Mucosa of stomach (tissue), 1 donor: ENCODE results near the gene ADAM19.

ENCODE experiments used
- H3K27me3 ChIP-seq: one replicate; pipeline ENCODE4 v1.7.0; 2013; ENCODE audit warnings: mild to moderate bottlenecking, low read length; ENCODE audit not compliant: control insufficient read depth, insufficient read depth
- H3K36me3 ChIP-seq: one replicate; pipeline ENCODE4 v1.7.0; 2013; ENCODE audit warnings: low read length; ENCODE audit not compliant: control insufficient read depth, insufficient read depth
- H3K4me1 ChIP-seq: one replicate; pipeline ENCODE4 v1.7.0; 2013; ENCODE audit warnings: mild to moderate bottlenecking, low read length; ENCODE audit not compliant: control insufficient read depth, insufficient read depth
- H3K4me3 ChIP-seq: one replicate; pipeline ENCODE4 v1.7.0; 2013; ENCODE audit warnings: low read length
- H3K9ac ChIP-seq: one replicate; pipeline ENCODE4 v1.7.0; 2013; ENCODE audit warnings: mild to moderate bottlenecking, low read length, moderate library complexity
- H3K9me3 ChIP-seq: one replicate; pipeline ENCODE4 v1.7.0; 2013; ENCODE audit warnings: mild to moderate bottlenecking, low read length, moderate library complexity; ENCODE audit not compliant: control insufficient read depth
- donor health status: Pancreatic carcinoma.

ADAM19 gene

DNA sequence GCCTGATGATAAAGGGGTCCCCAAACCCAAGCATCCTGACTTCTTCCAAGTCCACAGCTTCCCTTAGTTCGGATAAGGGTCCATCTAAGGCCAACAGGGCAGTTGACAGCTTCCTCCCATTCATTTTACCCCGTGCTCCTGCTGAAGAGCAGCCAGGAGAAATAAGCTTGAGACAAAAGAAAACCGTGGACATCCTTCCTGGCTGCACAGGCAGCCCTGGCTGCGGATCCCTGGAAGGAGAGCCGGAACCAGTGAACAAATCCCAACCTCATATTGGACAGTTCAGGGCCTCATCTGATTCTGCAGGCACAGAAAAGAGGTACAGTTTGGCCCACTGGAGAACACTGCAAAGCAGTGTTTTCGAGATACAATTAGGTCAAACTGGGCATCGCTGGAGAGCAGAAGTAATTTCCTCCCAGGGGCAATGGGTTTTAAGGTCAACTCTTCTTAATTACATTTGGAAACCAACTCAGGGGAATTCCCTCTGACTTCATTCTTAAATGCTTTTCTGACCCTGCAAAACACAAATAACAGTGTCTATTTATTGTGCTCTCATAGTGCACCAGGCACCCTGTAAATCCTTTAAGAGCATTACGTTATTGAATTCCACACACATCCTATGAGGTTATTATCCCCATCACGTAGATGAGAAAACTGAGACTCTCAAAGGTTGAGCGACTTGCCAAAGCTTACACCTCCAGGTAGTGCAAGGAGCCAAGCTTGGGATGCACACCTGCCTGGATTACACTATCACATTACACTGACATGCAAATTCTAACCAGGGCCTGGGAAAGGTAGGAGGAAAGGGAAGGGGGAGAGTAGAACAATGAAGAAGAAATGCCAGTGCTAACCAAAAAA is 21.2 kb downstream of the ADAM19 start:
- no peak overlapping the region for H3K4me3 ChIP-seq
- H3K4me1 ChIP-seq, result no peaks in the 10 kb centered on the region
- no peaks in the 10 kb centered on the region for H3K9me3 ChIP-seq
- H3K36me3 ChIP-seq, result no peaks in the 10 kb centered on the region
- H3K9ac ChIP-seq, result no peak overlapping the region
- no peaks in the 10 kb centered on the region for H3K27me3 ChIP-seq

DNA sequence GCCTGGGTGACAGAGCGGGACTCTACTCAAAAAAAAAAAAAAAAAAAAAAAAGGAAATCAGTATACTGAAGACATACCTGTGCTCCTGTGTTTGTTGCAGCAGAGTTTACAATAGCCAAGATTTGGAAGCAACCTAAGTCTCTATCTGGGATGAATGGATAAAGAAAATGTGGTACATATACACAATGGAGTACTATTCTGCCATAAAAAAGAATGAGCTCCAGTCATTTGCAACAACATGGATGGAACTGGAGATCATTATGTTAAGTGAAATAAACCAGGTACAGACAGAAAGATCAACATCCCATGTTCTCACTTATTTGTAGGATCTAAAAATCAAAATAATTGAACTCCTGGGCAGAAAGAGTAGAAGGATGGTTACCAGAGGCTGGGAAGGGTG is 22.9 kb downstream of the ADAM19 start:
- H3K9me3 ChIP-seq, result no peaks in the 10 kb centered on the region
- H3K4me1 ChIP-seq, result no peaks in the 10 kb centered on the region
- H3K36me3 ChIP-seq, result no peaks in the 10 kb centered on the region

DNA sequence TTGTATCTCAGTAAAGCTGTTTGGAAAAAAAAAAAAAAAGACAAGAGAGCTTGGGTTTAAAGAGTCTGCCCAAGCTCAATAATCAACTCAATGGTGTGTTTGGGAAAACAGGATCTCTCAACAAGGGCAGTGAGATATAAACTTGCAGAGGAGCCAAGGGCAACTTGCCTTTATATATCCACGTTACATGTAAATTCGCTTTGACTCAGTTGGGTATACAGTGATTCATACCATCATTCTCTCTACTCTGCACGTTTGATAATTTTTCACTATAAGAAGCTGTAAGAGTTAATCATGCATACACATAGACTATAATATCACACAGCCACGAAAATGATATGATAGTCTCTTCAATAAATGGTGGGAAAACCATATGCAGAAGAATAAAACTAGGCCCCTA is 24.9 kb downstream of the ADAM19 start:
- Histone ChIP-seq H3K36me3 (no peaks in the 10 kb centered on the region), H3K4me1 (no peaks in the 10 kb centered on the region), H3K4me3 (no peak overlapping the region), H3K27me3 (no peaks in the 10 kb centered on the region), H3K9me3 (no peaks in the 10 kb centered on the region), H3K9ac (no peak overlapping the region)

More for the DNA sequence above, 22.9 kb downstream of the ADAM19 start:
- Histone ChIP-seq H3K4me3 (no peak overlapping the region), H3K9ac (no peak overlapping the region), H3K27me3 (no peaks in the 10 kb centered on the region)

DNA sequence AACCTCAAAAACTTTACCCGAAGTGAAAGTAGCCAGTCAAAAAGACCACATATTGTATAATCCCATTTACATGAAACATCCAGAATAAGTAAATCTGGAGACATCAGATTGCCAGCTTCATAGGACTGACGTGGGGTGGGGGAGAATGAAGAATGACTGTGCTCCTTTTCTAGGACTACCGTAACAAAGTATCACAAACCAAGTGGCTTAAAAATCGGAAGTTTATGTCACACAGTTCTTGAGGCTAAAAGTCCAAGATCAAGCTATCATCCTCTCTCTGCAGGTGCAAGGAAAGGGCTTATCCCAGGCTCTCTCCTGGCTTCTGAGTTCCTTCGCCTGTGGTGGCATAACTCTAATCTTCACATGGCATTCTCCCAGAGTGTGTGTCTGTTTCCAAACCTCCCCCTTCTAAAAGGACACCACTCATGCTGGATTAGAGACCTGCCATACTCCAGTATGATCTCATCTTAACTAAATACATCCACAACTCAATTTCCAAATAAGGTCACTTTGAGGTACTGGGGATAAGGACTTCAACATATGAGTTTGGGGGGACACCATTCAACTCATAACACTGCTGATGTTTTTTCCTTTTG is 25.5 kb downstream of the ADAM19 start:
- Histone ChIP-seq H3K9me3 (no peaks in the 10 kb centered on the region), H3K4me3 (no peak overlapping the region), H3K27me3 (no peaks in the 10 kb centered on the region), H3K36me3 (no peaks in the 10 kb centered on the region), H3K9ac (no peak overlapping the region), H3K4me1 (no peaks in the 10 kb centered on the region)

DNA sequence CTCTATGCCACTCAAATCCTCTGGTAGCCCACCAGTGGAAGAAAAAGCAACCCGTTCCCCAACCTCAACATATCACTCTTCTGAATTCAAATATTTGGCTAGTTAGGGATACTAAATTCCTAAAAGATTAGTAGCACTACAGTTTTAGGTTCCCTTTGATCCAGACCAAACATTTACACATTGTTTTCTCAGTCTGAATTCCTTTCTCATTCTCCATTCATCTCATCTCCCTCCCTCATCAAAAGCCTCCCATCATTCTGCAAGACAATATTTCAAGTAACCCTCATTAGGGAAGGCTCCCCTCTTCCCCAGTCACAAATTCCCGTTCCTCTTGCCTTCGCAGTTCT is 26.3 kb downstream of the ADAM19 start:
- Histone ChIP-seq H3K36me3 (no peaks in the 10 kb centered on the region), H3K27me3 (no peaks in the 10 kb centered on the region), H3K9me3 (no peaks in the 10 kb centered on the region), H3K4me1 (no peaks in the 10 kb centered on the region), H3K4me3 (no peak overlapping the region), H3K9ac (no peak overlapping the region)

DNA sequence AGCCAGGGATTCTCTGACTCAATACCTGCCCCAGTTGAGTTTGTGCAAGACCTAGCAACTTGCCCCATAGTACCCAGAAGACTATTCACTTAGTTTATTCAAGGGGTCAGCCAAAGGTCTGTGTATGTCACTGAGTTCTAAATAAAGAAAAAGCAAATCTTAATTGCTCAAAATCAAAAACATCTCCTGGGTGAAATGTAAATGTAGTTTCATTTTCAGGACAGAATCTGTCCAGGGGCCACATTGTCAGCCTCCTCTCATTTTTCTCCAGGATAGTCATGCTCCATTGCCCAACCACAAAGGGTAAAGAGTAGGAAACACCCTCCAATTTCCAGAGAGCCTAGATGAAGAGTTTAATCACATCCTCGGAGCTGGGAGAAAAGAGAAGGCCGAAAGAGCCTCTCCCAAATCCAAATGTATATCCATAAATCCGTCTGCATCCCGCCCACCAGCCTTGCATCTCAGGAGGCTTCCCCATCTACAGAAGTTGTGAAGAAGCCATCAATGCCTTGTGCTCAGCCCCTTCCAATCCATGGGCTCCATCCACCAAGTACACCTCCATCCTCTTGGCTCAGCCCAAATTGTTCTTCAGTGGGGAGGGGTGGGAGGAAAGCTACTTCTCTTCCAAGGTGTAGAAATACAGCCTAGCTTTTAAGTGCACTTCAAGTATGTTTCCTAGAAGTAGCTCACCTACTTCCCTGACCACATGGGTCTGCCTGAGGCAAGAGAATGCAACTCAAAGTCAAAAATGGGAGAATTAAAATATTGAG is 26.9 kb downstream of the ADAM19 start:
- H3K4me3 ChIP-seq, result no peak overlapping the region
- H3K9ac ChIP-seq, result no peak overlapping the region
- H3K9me3 ChIP-seq, result no peaks in the 10 kb centered on the region
- no peaks in the 10 kb centered on the region for H3K27me3 ChIP-seq
- H3K4me1 ChIP-seq, result no peaks in the 10 kb centered on the region
- H3K36me3 ChIP-seq, result no peaks in the 10 kb centered on the region

DNA sequence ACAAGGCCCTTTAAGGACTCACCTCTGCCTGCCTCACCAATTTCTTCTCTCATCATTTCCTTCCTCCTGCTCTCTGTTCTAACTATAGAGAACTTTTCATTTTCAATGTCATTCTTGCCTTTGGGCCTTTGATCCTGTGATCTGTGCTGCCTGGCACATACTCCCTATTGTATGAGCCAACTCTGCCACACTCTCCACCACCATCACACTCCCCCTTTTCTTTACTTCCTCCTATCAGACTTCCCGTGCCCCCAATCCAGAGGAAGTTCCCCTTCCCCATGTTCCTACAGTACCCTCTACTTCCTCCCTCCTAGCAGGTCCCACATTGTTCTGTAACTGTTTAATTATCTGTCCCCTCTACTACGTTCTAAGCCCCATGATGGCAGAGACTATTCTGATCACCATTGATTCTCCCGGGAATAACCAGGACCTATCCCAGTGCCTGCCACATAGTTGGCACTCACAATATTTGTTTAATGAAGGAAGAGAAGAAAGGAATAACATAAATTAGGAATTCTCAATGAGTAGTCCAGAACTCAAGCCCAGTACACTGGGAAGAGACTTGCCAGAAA is 27.5 kb downstream of the ADAM19 start:
- no peak overlapping the region for H3K4me3 ChIP-seq

DNA sequence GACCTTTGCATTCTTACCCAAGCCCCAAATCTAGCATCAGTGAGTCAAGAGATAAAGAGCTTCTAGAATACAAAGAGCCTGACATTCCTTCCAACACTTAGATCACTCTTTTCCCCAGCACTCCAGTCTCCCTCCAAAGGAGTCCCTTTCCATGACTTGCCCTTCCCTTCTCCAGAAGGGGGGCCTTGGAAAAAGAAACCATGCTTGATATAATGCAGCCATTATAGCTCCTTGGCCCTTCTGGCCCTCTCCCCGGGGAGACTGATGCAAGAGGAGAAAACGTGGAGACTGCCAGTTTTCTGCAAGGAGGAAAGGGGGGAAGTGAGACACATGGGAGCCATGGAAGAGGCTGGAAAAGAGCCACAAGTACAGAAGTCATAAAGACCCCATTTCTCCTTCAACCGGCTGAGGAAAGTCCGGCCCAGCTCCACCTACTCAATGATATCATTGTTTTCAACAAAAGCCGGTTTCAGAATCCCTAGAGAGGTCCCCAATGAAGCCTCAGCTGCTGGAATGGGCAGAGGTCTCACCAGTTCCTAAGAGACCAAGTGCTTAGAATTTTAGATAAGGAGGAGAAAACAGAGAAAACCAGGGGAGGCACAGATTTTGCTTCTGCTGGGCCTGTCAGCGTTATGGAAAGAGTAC is 29.0 kb downstream of the ADAM19 start:
- Histone ChIP-seq H3K4me1 (no peaks in the 10 kb centered on the region), H3K36me3 (no peaks in the 10 kb centered on the region), H3K27me3 (no peaks in the 10 kb centered on the region), H3K4me3 (no peak overlapping the region), H3K9me3 (no peaks in the 10 kb centered on the region), H3K9ac (no peak overlapping the region)

More for the DNA sequence above, 27.5 kb downstream of the ADAM19 start:
- Histone ChIP-seq H3K9ac (no peak overlapping the region), H3K9me3 (no peaks in the 10 kb centered on the region), H3K27me3 (no peaks in the 10 kb centered on the region), H3K4me1 (no peaks in the 10 kb centered on the region), H3K36me3 (no peaks in the 10 kb centered on the region)

DNA sequence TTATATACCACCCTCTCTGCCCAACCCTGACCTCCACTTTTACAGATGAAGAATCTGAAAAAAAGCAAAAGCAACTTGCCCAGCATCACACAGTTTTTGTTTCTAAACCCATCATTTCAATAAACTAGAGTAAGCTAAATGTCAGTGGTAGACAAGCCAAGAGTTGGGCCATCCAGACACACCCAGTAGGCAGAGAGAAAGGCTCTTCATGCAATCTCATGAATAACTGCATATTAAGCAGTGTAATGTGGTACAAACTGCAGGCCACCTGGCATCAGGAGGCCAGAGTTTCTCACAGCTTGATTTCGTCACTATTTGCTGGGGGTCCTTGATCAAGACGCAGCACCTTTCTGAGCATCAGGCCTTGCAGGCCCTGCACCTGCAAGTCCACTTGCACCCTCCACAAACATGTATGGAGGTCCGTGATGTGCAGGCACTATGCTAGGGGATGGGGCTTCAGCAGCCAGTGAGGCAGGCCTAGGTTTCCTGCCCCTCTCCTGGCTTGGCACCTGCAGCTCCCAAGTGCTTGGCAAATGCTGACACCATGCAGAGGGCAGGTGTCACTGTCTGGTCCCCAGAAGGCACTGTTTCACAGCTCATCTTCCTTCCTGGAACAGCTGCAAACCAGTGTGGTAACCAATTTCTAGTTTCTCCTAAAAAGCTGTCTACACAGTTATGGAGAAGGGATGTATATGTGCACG is 29.8 kb downstream of the ADAM19 start:
- no peak overlapping the region for H3K9ac ChIP-seq
- H3K4me1 ChIP-seq, result peaks cover 2% of the 10 kb centered on the region
- H3K27me3 ChIP-seq, result no peaks in the 10 kb centered on the region
- H3K9me3 ChIP-seq, result no peaks in the 10 kb centered on the region
- no peaks in the 10 kb centered on the region for H3K36me3 ChIP-seq
- no peak overlapping the region for H3K4me3 ChIP-seq

DNA sequence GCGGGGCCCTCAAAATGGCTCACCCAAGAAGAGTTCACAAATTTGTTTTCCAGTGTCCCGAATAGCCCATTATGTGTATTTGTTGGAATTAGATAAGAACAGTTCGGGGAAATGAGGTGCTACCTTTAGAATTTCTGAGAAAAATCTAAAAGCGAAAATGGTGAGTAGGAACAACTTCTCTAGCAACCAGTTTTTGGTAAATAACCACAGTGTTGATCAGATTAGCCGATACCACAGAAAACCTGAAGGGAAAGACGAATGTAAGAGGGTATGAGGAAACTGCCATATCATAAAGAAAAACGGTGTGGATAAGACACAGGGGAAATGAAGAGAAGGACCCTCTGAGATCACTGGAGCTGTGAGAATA is 31.0 kb downstream of the ADAM19 start:
- Histone ChIP-seq H3K9ac (peak overlapping the region; percentile 23), H3K27me3 (no peaks in the 10 kb centered on the region), H3K36me3 (no peaks in the 10 kb centered on the region), H3K4me1 (peaks cover 6% of the 10 kb centered on the region), H3K4me3 (no peak overlapping the region), H3K9me3 (no peaks in the 10 kb centered on the region)

DNA sequence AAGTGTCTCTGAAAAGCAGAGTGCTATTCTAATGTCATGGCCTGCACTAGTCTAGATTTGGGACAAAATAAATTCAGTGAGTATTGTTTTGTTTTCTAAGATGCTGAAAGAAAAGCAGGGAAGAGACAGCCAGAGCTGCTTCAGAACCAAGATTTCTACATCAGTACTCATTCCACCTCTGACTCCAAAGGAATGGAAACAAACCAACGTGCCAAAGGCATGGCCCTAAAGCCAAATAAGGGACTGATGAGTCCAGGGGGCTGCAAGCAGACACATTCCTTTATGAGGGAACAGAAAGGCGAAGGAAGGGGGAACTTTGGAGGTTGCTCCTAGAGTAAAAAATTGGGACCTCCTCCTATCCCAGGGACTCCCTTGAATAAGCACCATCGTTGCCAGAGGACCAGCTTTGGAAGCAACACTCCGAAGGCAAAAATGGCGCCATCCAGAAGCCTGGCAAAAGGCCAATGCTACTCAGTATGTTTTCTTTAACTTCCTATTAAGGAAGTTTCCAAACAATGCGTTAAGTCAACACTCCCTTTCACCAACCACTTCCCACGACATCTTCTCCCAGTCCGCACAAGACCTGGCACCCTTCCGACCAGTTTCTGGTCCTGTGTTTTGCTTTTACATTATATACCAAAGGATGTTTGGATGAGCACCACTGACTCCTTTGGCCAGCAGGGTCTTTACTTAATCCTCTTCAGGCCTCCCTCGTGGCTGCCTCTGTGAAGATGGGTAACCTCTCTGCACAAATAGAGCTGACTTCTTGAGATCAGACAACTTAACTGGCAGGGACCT is 31.6 kb downstream of the ADAM19 start:
- H3K4me1 ChIP-seq, result peaks cover 6% of the 10 kb centered on the region
- no peak overlapping the region for H3K4me3 ChIP-seq
- no peaks in the 10 kb centered on the region for H3K9me3 ChIP-seq
- peak overlapping the region; percentile 23 for H3K9ac ChIP-seq
- H3K27me3 ChIP-seq, result no peaks in the 10 kb centered on the region
- H3K36me3 ChIP-seq, result no peaks in the 10 kb centered on the region
